ENCODE results near the gene MAGI1. TPM values are rescaled to one million over a fixed set of nuclear protein-coding genes. Genes with fewer than 3 reads are reported as not detected.

Gene MAGI1
- total RNA-seq, 4 donors from 2014 or later = 49.5 to 72.1 (median 67.6) TPM

DNA sequence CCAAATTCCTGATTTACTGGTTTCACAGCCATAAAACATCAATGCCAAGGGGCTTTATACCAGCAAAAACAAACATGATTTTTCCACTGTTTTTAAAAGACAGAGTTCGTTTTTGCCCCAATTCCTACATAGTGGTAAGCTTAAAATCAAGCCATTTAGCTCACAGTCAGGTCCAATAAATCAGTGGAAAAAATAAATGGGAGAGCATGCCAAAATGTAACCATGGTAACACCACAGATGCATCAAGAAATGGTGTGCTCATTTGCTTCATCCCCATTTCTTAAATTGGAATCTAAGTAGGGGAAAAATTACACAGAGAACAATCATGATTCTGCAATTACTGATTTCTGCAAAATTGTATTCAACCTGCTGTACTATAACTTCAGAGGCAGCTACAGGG, 418.8 kb downstream of the MAGI1 start:
- Histone ChIP-seq H3K27ac (no peak overlapping the region), H3K4me1 (no peaks in the 10 kb centered on the region), H3K4me3 (no peak overlapping the region), H3K27me3 (no peaks in the 10 kb centered on the region), H3K36me3 (no peaks in the 10 kb centered on the region), H3K9me3 (no peaks in the 10 kb centered on the region)
- DNase-seq = no peak
- TF ChIP-seq, protein P1, sequence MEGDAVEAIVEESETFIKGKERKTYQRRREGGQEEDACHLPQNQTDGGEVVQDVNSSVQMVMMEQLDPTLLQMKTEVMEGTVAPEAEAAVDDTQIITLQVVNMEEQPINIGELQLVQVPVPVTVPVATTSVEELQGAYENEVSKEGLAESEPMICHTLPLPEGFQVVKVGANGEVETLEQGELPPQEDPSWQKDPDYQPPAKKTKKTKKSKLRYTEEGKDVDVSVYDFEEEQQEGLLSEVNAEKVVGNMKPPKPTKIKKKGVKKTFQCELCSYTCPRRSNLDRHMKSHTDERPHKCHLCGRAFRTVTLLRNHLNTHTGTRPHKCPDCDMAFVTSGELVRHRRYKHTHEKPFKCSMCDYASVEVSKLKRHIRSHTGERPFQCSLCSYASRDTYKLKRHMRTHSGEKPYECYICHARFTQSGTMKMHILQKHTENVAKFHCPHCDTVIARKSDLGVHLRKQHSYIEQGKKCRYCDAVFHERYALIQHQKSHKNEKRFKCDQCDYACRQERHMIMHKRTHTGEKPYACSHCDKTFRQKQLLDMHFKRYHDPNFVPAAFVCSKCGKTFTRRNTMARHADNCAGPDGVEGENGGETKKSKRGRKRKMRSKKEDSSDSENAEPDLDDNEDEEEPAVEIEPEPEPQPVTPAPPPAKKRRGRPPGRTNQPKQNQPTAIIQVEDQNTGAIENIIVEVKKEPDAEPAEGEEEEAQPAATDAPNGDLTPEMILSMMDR (IDR thresholded peaks at IDR 0.05) = no peak
- no peak for TF ChIP-seq POLR2A (IDR thresholded peaks at IDR 0.05)

- Histone ChIP-seq H3K27ac (no peak overlapping the region), H3K4me1 (no peaks in the 10 kb centered on the region), H3K4me3 (no peak overlapping the region), H3K27me3 (no peaks in the 10 kb centered on the region), H3K9me3 (no peaks in the 10 kb centered on the region), H3K36me3 (no peaks in the 10 kb centered on the region)
- DNase-seq = no peak
- TF ChIP-seq, protein P1 (IDR thresholded peaks at IDR 0.05) = no peak
- no peak for TF ChIP-seq POLR2A (IDR thresholded peaks at IDR 0.05)
These were observed 419.3 kb downstream of the MAGI1 start for GRCh38 chr3:65619451-65619881.

DNA sequence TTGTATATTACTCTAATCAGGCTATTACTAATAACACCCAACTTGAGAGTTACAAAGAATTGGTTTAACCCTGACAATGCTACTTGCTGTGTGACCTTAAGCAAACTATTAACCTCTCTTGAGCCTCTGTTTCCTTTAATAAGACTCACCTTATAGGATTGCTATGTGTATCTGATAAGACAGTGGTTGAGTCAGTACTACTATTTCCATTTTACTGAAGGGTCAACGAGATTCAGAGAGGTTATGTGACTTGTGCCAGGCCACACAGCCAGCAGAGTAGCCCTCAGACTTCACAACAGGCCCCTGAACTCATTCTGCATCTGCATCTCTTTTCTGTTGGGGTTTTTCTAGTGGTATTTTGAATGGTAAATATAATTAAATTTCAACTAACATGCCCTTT, 420.1 kb downstream of the MAGI1 start:
- Histone ChIP-seq H3K27ac (no peak overlapping the region), H3K36me3 (no peaks in the 10 kb centered on the region), H3K4me3 (no peak overlapping the region), H3K4me1 (no peaks in the 10 kb centered on the region), H3K27me3 (no peaks in the 10 kb centered on the region), H3K9me3 (no peaks in the 10 kb centered on the region)
- TF ChIP-seq, protein P1 (IDR thresholded peaks at IDR 0.05) = no peak
- TF ChIP-seq POLR2A (IDR thresholded peaks at IDR 0.05) = no peak
- no peak for DNase-seq

- Histone ChIP-seq H3K36me3 (no peaks in the 10 kb centered on the region), H3K9me3 (no peaks in the 10 kb centered on the region)
- TF ChIP-seq POLR2A (IDR thresholded peaks at IDR 0.05) = no peak
- TF ChIP-seq, protein P1 (IDR thresholded peaks at IDR 0.05) = no peak
These were observed 420.9 kb downstream of the MAGI1 start for GRCh38 chr3:65617787-65618186.

GRCh38 chr3:65617209-65617608, 421.5 kb downstream of the MAGI1 start:
- Histone ChIP-seq H3K9me3 (no peaks in the 10 kb centered on the region), H3K4me3 (no peak overlapping the region), H3K4me1 (no peaks in the 10 kb centered on the region), H3K27me3 (no peaks in the 10 kb centered on the region), H3K27ac (no peak overlapping the region), H3K36me3 (no peaks in the 10 kb centered on the region)
- DNase-seq = no peak
- TF ChIP-seq, protein P1 (IDR thresholded peaks at IDR 0.05) = no peak
- TF ChIP-seq POLR2A (IDR thresholded peaks at IDR 0.05) = no peak

More at GRCh38 chr3:65617787-65618186, 420.9 kb downstream of the MAGI1 start:
- Histone ChIP-seq H3K27ac (no peak overlapping the region), H3K4me1 (no peaks in the 10 kb centered on the region), H3K27me3 (no peaks in the 10 kb centered on the region), H3K4me3 (no peak overlapping the region)
- DNase-seq = no peak

DNA sequence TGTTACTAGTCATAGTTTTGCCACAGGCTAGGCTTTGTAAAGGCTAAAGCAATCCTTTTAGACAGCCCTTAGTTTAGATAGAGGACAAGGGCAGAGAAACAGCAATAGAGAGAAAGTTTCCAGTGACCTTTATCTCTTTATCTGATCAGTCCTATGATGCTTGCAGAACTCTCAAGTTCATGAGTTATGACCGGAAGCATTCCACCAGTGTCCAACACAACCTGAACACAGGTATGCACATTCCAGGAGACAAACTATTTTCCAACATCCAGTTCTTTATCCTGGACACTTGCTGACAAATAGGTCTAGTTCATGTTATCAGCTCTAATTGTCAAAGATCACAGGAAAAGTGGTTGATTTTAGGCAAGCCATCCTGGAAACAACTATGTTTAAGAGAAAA, 422.2 kb downstream of the MAGI1 start:
- DNase-seq = no peak
- Histone ChIP-seq H3K4me3 (no peak overlapping the region), H3K9me3 (no peaks in the 10 kb centered on the region), H3K36me3 (no peaks in the 10 kb centered on the region), H3K27ac (no peak overlapping the region), H3K4me1 (no peaks in the 10 kb centered on the region), H3K27me3 (no peaks in the 10 kb centered on the region)
- TF ChIP-seq, protein P1 (IDR thresholded peaks at IDR 0.05) = no peak
- no peak for TF ChIP-seq POLR2A (IDR thresholded peaks at IDR 0.05)
